ENCODE results near the gene DPP3. TPM values are rescaled to one million over a fixed set of nuclear protein-coding genes. Genes with fewer than 3 reads are reported as not detected.

Gene DPP3
- total and polyA plus RNA-seq, 2 donors (not counting 1 experiment from before 2014, with no cell fraction given), result 21.5 to 40.6 TPM

DNA sequence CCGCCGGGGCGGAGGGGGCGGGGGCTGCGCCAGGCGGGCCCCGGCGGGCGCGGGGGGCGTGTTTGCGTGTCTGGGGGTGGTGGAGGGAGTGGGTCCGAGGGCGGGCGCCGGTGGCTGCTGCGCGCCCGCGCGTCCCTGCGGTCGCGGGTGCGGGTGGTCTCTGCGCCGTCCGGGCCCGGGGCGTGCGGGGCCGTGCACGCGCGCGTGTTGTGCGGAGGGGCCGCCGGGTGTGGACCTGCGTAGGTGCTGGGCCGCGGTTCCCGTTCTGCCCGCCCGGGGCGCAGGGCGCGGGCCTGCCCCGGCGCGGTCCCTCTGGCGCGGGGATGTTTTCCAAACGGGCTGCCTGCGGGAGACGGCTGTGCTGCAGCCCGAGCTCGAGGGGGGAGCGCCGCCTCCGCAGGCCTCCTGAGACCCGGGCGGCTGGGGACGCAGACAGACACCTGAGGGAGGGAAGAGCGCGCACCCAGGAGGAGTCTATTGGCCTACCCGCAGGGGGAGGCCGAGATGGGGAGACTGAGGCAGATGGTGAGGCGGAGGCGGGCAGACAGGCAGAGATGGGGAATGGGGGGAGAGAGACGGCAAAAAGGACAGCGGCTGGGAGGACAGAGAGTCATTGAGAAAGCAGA is 13.1 kb upstream of the DPP3 start:
- Mint-ChIP-seq H3K27ac (peak overlapping the region; percentile 59), H3K9me3 (ENCODE audit: insufficient read depth) (peaks cover 3% of the 10 kb centered on the region), H3K27me3 (no peaks in the 10 kb centered on the region), H3K4me3 (peak overlapping the region; percentile 90), H3K4me1 (peaks cover 33% of the 10 kb centered on the region)
- H3K9me3 ChIP-seq (ENCODE audit: control extremely low read depth in 1 of 3, control insufficient read depth in 2 of 3, insufficient read depth in 1 of 3, low read length in 2 of 3), result no peaks in the 10 kb centered on the region
- peak overlapping the region; percentile 86 for H3K4me2 ChIP-seq (replicated peaks; ENCODE audit: low read depth, low read length, poor library complexity, severe bottlenecking)
- CTCF ChIA-PET, result interaction anchor here (0.9 to 5.8 kb wide), 6 partner anchors 12 to 212 kb away, joined by 4 to 41 read pairs (median 9); partner anchors contain the start of genes B4GAT1, DPP3 and MRPL11
- no peaks in the 10 kb centered on the region for H4K20me1 ChIP-seq (ENCODE audit: control insufficient read depth, insufficient read depth, low read length, poor library complexity, severe bottlenecking)
- peak; percentile 26 for ATAC-seq (ENCODE audit: low read depth)
- intact Hi-C loops (cut with micrococcal nuclease), result loop anchor here (5.0 kb wide), 1 partner anchor 210 kb away; the partner anchor contains the start of gene RBM4B
- 3% methylated on average over 71 of the region's 72 CpGs for WGBS (ENCODE audit: insufficient coverage)
- H2AFZ ChIP-seq (ENCODE audit: insufficient read depth, low read depth, low read length, poor library complexity, severe bottlenecking), result peak overlapping the region; percentile 80
- no peak for TF ChIP-seq EZH2 (IDR thresholded peaks at IDR 0.05; ENCODE audit: borderline replicate concordance, insufficient read depth, low read depth, low read length, poor library complexity, severe bottlenecking)
- TF ChIP-seq, protein P1, sequence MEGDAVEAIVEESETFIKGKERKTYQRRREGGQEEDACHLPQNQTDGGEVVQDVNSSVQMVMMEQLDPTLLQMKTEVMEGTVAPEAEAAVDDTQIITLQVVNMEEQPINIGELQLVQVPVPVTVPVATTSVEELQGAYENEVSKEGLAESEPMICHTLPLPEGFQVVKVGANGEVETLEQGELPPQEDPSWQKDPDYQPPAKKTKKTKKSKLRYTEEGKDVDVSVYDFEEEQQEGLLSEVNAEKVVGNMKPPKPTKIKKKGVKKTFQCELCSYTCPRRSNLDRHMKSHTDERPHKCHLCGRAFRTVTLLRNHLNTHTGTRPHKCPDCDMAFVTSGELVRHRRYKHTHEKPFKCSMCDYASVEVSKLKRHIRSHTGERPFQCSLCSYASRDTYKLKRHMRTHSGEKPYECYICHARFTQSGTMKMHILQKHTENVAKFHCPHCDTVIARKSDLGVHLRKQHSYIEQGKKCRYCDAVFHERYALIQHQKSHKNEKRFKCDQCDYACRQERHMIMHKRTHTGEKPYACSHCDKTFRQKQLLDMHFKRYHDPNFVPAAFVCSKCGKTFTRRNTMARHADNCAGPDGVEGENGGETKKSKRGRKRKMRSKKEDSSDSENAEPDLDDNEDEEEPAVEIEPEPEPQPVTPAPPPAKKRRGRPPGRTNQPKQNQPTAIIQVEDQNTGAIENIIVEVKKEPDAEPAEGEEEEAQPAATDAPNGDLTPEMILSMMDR (IDR thresholded peaks at IDR 0.05), result peak; percentile 70
- POLR2A ChIA-PET, result interaction anchor here (0.9 to 2.6 kb wide), 7 partner anchors 9 to 1286 kb away, joined by 3 to 18 read pairs (median 7); partner anchors contain the start of genes BBS1, DPP3, MRPL11 and RBM4
- DNase-seq, result no peak
- peak overlapping the region; percentile 73 for H3K9ac ChIP-seq (ENCODE audit: low read length)
- peak overlapping the region; percentile 19 to 82 (median 63) for H3K4me3 ChIP-seq (ENCODE audit: control extremely low read depth in 1 of 5, extremely low read depth in 1 of 5, insufficient read depth in 1 of 5, low read depth in 2 of 5, low read length in 4 of 5)
- H3K27me3 ChIP-seq (replicated peaks in 1 of 4; ENCODE audit: control extremely low read depth in 1 of 4, control insufficient read depth in 3 of 4, insufficient read depth in 4 of 4, low read length in 3 of 4), result no peaks in the 10 kb centered on the region
- peaks cover 4% of the 10 kb centered on the region for H3K79me2 ChIP-seq (ENCODE audit: control insufficient read depth, insufficient read depth, low read length)
- H3K27ac ChIP-seq (ENCODE audit: low read length in 2 of 2), result peak overlapping the region in 1 of 2 donors; percentile 39
- peaks cover 33 to 39% of the 10 kb centered on the region in 2 donors for H3K4me1 ChIP-seq (ENCODE audit: control insufficient read depth in 2 of 2, insufficient read depth in 2 of 2, low read length in 2 of 2)
- no peaks in the 10 kb centered on the region for H3K36me3 ChIP-seq (replicated peaks in 1 of 2; ENCODE audit: control extremely low read depth in 1 of 2, control insufficient read depth in 1 of 2, extremely low read depth in 1 of 2, insufficient read depth in 2 of 2, low read length in 1 of 2)

DNA sequence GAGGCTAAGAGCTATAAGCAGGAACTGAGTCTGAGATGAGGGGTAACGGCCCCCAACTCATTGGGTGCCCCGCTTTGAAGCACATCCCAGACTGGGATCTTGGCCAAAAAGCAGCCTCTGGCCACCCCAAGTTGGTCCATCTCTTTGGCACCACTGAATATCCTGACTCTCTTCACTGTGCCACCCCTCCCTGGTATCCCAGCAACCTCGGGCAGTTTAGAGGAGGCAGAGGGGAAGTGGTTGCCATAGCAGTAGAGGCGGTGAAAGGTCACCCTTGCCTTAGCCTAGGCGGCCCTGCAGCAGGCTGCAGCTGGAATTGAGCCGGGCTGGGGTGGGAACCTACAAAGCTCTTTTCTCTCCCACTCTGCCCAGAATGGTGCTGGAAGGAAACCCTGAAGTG is 12.5 kb upstream of the DPP3 start:
- Histone ChIP-seq H3K4me3 (ENCODE audit: control extremely low read depth in 1 of 5, extremely low read depth in 1 of 5, insufficient read depth in 1 of 5, low read depth in 2 of 5, low read length in 4 of 5) (peak overlapping the region in 4 of 5 experiments; percentile 49 to 82 (median 69)), H3K36me3 (replicated peaks in 1 of 2; ENCODE audit: control extremely low read depth in 1 of 2, control insufficient read depth in 1 of 2, extremely low read depth in 1 of 2, insufficient read depth in 2 of 2, low read length in 1 of 2) (no peaks in the 10 kb centered on the region), H3K27me3 (replicated peaks in 1 of 4; ENCODE audit: control extremely low read depth in 1 of 4, control insufficient read depth in 3 of 4, insufficient read depth in 4 of 4, low read length in 3 of 4) (no peaks in the 10 kb centered on the region), H3K79me2 (ENCODE audit: control insufficient read depth, insufficient read depth, low read length) (peaks cover 4% of the 10 kb centered on the region), H3K9me3 (ENCODE audit: control extremely low read depth in 1 of 3, control insufficient read depth in 2 of 3, insufficient read depth in 1 of 3, low read length in 2 of 3) (no peaks in the 10 kb centered on the region), H3K4me2 (replicated peaks; ENCODE audit: low read depth, low read length, poor library complexity, severe bottlenecking) (peak overlapping the region; percentile 86), H3K27ac (ENCODE audit: low read length in 2 of 2) (no peak overlapping the region), H3K4me1 (ENCODE audit: control insufficient read depth in 2 of 2, insufficient read depth in 2 of 2, low read length in 2 of 2) (peaks cover 27 to 33% of the 10 kb centered on the region in 2 donors), H4K20me1 (ENCODE audit: control insufficient read depth, insufficient read depth, low read length, poor library complexity, severe bottlenecking) (no peaks in the 10 kb centered on the region), H2AFZ (ENCODE audit: insufficient read depth, low read depth, low read length, poor library complexity, severe bottlenecking) (peak overlapping the region; percentile 80), H3K9ac (ENCODE audit: low read length) (peak overlapping the region; percentile 73)
- WGBS (ENCODE audit: insufficient coverage), result 50% methylated on average over 6 of the region's 6 CpGs
- ChIA-PET POLR2A (interaction anchor here (2.6 kb wide), 1 partner anchor 9 kb away, joined by 11 read pairs; no protein-coding TSS in a partner anchor), CTCF (interaction anchor here (0.8 to 5.8 kb wide), 4 partner anchors 11 to 101 kb away, joined by 4 to 41 read pairs (median 8); partner anchors contain the start of genes CTSF, DPP3 and MRPL11)
- DNase-seq (no peak), ATAC-seq (ENCODE audit: low read depth) (no peak)
- Mint-ChIP-seq H3K4me1 (peaks cover 33% of the 10 kb centered on the region), H3K27me3 (no peaks in the 10 kb centered on the region), H3K9me3 (ENCODE audit: insufficient read depth) (peaks cover 2% of the 10 kb centered on the region), H3K4me3 (peak overlapping the region; percentile 90), H3K27ac (peak overlapping the region; percentile 59)
- intact Hi-C loops (cut with micrococcal nuclease), result loop anchor here (5.0 kb wide), 1 partner anchor 210 kb away; the partner anchor contains the start of gene RBM4B
- TF ChIP-seq, protein P1 (IDR thresholded peaks at IDR 0.05), result no peak
- TF ChIP-seq EZH2 (IDR thresholded peaks at IDR 0.05; ENCODE audit: borderline replicate concordance, insufficient read depth, low read depth, low read length, poor library complexity, severe bottlenecking), result no peak

Measured in B cell (primary cell).